Kasumi-1 (cell line): Measurements from ENCODE around the gene PLCD1.
"Not testable (repeated sequence)": the region's sequence is repeated elsewhere in the genome, so short reads cannot be mapped to it uniquely, and the experiment has no call there.

ENCODE experiments used
- DNase-seq, 2 experiments: peaks; one replicate each; lab custom pipeline; 2025; lab: John Stamatoyannopoulos, UW

The PLCD1 gene

GRCh38 chr3:37986479-37987314 lies 42.7 kb downstream of the PLCD1 start:
- no peak for DNase-seq

DNA sequence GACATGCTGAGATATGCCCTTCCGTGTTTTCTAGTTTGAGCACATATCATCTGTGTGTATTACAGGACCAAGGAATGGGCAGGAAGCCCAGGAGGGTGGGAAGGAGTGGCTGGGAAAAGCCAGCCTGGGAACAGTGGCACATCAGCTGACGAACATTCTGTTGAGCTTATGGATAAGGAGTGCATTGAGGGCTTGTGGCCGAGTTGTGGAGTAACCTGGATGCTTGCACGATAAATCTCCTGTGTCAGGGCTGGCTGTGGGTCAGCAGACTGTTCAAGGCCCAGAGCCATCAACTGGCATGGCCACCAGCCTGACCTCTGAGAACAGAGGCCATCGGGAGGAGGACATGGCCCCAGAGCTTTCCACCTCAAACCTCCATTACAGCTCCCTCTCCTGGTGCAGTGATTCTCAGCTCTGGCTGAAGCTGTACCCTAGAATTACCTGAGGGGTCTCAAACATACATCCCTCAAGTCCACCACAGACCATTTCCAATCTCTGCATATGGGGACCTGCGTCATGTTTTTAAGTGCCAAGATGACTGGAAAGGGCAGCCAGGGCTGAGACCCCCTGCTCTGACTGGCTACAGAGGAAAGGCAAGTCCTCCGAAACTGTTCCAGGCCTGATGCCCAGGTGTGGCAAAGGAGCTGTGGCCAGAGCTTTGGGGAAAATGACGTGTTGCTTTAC lies 43.7 kb downstream of the PLCD1 start:
- DNase-seq, result no peak

DNA sequence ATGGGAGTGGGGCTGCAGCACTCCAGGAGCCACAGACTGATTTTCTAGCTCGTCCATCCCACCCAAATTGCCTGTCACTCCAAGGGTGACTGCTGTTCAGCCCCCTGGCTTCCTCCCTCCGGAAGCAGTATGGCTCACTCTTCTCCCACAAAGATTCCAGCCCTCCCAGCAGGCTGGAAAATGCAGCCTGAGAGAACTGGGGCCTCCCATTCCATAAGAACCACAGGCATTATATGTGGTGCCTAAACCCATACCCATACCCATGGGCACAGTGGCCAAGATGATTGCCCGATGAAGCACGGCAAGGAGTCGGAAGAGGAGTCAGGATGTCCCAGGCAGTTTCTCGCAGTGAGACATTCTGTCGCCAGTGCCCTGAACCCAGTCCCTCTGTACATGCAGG lies 44.8 kb downstream of the PLCD1 start:
- DNase-seq, result no peak

DNA sequence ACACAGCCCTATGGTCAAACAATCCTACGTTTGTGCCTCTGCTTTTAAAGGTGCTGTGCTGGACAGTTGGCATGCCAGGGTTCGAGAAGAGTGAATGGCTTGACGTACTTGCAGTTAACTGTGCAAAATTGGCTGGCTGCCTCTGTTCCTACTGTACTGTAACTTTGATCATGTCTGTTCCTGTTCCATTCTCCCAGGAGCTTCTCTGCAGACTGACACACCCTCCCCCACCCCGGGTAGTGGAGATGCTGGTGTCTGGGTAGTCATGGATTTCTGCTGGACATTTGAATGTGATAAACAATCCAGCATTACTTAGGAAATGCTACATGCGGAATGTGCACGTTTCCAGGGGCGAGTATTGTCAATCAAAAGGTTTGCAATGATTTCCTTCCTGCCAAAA lies 45.4 kb downstream of the PLCD1 start:
- no peak for DNase-seq

- no peak for DNase-seq
Observed at GRCh38 chr3:37982331-37982730, 47.1 kb downstream of the PLCD1 start.

GRCh38 chr3:37981348-37981664 lies 48.1 kb downstream of the PLCD1 start:
- DNase-seq, result no peak

DNA sequence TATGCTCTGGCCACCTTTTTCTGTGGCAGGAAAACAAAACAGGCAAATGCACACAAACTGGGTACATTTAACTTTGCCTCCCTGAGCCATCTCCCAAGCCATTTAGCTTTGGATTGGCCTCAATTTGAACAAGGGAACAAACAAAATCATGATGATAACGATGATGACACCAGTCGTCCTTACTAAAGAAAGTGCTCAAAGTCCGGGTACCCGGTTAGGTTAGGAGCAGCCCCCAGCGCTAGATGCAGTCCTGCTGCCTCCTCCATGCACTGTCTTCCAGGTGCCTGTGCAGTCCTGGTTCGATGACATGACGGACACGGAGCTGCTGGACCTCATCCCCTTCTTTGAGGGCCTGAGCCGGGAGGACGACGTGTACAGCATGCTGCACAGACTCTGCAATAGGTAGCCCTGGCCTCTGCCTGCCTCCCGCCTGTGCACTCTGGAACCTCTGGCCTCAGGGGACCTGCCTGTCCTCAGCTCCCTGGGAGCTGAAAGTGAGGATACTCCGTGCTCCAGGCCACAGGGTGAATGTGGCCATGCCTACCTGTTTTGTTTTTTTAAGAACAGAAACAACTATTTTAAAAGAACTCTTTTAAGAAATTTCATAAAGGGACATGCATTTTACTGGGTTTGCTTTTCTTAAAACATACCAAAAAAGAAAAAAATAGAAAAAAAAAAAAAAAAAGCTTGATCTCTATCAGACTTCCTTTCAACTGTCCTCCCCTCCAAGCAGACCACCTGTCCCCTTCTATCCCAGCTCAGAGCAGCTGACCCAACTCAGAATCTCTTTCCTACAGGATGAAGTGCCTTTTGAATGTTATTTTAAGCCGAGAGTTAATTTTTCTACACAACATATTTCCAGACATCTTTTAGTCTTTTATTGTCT lies 48.7 kb downstream of the PLCD1 start:
- DNase-seq, result no peak

DNA sequence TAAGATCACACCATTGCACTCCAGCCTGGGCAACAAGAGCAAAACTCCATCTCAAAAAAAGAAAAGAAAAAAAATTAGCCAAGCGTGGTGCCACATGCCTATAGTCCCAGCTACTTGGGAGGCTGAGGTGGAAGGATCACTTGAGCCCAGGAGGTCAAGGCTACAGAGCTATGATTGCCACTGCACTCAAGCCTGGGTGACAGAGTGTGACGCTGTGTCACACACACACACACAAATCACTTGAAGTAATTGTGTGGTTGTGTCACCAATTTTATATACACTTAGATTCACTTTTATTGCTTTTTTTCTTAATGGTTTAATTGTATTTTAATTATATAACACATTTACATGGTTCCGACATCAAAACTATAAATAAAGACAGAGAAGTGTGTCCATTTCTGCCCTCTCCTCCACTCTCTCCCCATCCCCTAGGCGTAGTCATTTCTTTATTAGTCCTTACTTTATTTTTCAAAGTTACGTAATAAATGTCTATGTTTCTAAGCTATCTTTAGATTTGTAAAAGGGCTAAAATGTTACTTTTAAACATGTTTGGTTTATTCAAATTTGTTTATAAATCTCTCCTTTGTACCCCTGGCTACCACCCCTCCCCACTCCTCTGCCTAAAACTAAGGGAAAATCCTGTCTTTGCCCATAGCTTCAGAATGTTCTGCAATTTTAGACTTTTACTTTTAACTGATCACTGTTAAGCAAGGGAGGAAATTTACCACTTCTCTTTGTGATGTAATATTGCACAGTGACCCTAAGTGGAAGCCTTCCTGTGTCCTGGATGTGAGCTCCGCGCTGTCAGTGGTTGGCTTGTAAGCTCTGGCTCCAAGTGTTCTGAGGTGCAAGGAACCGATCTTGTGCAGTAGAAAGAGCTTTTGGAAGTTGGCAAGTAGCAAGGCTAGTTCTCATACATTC lies 49.6 kb downstream of the PLCD1 start:
- DNase-seq, result peak; percentile 32 to 34

- DNase-seq, result peak; percentile 71 to 75
Observed at GRCh38 chr3:37974121-37975083, 55.0 kb downstream of the PLCD1 start.

- DNase-seq, result no peak
Observed at GRCh38 chr3:37973246-37974054, 56.0 kb downstream of the PLCD1 start.

GRCh38 chr3:37972056-37972455 lies 57.4 kb downstream of the PLCD1 start:
- DNase-seq, result not testable (repeated sequence)

DNA sequence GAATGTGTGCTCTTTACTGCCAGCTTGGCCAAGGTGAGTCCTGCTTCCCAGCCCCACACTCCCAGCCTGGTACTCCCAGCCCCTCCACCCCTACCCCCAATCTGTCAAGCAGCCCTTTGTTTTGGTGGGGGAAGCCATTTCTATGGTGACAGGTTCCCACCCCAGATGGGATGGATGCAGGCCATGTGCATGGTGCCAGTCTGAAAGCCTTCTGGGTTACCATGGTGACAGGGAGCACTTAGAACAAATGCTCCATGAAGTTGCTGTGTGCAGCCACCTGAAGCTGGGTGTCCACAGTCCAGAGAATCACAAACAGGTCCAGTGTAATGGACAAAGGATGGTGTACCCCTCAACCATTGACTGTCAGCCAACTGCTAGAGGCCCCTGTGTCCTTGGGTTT lies 58.0 kb downstream of the PLCD1 start:
- DNase-seq, result no peak

GRCh38 chr3:37970802-37971201 lies 58.6 kb downstream of the PLCD1 start:
- no peak for DNase-seq

DNA sequence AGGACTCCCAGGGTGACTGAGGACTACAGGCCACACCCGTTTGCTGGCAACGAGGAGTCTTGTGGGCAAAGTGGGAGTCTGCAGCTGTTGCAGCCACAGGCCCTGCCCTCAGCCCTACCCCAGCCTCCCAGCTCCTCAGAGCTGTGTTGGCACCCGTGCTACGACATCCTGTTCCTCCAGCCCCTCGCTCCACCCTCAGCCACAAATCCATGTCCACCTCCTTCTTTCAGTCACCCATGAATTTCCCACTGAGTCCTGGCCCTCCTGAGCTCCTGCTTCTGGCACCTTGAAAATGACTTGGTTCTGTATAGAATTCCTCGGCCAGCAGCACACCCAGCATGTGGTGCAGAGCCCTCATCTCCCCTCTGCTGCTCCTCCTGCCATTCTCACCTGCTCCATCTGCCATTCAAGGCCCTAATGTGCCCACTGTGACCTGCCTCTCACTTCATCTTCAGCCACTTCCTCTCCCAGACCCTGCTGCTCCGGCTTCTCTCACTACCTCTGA lies 59.8 kb downstream of the PLCD1 start:
- DNase-seq, result no peak

DNA sequence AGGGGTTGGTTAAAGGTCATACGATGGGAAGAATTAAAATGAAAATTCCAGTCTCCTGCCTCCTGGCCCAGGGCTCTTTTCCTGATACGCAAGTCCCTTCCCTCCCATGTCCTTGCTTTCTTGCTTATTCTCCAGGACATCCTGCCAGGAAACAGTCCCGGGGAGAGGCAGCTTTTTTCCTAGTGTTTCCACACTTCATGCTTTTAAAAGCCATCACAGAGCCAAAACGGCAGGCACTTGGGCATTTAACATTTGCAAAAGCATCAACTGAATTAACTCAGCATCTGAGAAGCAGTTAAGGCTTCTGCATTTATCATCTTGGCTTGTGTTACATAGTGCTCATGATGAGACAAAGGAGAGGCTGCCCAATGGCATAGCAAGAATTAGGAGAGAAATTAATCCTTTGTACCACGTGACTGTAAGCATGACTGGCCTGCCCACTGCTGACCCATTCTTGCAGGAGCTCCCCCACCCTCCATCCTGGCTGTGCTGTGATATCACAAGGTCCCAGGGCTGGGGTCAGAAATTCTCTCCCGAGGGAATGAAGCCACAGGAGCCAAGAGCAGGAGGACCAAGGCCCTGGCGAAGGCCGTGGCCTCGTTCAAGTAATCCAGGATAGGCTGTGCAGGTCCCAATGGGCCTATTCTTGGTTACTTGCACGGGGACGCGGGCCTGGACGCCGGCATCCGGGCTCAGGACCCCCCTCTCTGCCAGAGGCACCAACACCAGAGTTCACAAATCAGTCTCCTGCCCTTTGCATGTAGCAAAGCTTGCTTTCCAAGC lies 60.4 kb downstream of the PLCD1 start:
- no peak for DNase-seq

DNA sequence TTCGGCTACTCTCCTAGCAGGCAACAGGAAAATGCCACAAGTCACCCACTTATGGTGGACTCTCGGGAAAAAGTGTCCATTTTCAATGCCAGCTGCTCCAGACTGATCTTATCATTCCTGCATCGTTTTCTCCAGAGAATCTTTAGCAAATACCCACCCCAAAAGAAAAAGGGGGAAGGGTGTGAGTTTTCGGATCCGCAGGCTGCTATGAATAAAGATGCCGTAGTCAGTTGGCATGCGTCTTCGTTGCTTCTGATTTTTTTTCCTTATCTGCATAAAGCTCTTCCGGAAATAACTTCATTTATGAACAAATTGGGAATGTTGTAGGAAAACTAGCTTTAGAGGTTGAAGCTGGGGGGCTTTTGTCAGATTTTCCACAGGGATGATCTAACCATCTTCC lies 61.2 kb downstream of the PLCD1 start:
- DNase-seq, result no peak

DNA sequence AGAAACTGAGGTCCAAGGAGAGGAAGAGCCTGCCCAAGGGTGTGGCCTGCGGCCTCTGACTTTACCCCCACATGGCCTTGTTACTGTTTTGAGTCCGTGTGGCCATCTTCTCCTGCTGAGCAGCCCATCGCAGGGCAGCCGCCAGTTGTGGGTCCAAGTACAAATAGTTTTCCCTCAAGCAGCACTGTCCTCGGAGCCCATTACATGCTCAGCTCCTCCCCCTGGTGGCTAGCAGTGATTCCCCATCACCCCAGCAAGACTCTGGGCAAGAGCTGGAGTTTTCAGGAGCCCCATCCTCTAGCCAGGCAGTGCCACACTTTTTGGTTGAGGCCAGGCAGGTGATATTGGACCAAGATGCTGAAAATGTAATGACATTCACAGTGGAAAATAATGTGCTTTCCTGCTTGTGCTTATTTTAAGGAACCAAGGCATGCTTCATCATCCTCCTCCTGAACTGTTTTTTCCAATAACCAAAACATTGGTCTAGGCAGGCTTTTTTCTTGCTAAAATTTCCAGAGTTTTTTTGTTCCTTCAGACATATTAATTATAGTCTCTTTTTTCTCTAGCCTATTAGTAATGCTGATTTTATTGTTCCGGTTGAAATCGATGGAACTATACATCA lies 62.1 kb downstream of the PLCD1 start:
- peak; percentile 72 to 84 for DNase-seq

DNA sequence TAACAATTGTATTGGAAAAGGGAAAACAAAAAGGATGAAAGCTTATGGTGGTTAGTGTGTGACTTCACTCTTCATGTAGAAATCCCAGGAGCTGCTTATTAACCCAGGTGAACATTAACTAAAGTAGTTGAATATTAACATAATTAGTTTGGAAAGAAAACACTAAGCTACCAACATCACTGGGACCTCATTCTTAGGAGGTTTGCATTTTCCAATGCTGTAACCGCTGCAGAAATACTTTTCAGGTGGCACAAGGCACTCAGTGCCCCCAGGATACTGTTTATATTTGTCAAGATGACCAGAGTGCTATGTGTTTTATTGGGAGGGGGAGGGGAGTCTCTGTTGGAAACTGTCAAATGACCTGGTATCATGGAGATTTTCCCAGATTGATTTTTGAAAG lies 64.7 kb downstream of the PLCD1 start:
- DNase-seq, result no peak
